Measurements from ENCODE around the gene KLHDC9.

Gene KLHDC9

DNA sequence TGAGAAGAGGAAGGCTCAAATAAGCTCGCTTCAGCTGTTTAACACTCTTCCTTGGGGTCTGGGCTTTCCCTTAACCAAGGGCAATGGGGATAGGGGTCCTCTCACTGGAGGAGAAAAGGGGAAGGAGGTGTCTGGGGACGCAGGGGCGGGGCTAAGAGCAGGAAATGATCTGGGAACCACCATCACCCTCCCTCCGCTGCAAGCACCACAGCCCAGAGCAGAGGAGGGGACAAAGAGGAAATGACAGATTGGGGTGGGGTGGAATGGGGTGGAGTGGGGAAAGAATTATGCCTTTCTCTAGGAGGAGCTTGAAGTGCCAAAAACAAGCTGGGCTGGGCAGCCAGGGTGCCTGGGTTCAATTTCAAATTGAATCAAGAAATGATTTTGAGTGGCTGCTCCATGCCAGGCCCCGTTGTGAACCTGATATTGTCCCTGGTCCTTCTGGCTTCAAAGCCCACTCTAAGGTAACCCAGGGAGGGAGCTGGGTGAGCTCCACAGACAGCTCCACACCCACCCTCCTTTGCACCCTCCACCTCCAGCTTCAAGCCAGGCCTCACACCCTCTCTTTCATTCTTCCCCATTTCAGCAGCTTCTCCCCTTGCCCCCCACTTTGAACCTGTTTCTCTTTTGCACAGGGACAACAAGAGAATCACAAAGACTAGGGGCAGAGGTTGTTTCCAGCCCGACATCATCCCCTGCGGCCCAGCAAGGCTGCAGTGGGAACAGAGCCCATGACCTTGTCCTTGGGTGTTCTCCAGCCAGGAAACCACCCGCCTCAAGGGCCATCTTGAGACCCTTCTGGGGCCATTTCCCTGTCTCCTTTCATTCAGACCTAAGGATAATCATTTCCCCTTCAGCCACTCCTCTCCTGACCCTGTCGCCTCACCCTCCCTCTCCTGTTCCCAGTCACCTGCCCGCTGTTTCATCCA, 29.6 kb upstream of the KLHDC9 start:
- Histone ChIP-seq H3K27me3 (ENCODE audit: control insufficient read depth, insufficient read depth, low read length) (no peaks in the 10 kb centered on the region), H3K4me3 (ENCODE audit: low read length) (no peak overlapping the region), H3K9ac (ENCODE audit: low read depth, low read length) (no peak overlapping the region), H3K36me3 (ENCODE audit: insufficient read depth, low read length) (no peaks in the 10 kb centered on the region), H3K4me1 (ENCODE audit: control insufficient read depth, insufficient read depth, low read length) (no peaks in the 10 kb centered on the region), H3K4me2 (ENCODE audit: low read length) (no peak overlapping the region), H3K9me3 (replicated peaks; ENCODE audit: low read length) (no peaks in the 10 kb centered on the region)

DNA sequence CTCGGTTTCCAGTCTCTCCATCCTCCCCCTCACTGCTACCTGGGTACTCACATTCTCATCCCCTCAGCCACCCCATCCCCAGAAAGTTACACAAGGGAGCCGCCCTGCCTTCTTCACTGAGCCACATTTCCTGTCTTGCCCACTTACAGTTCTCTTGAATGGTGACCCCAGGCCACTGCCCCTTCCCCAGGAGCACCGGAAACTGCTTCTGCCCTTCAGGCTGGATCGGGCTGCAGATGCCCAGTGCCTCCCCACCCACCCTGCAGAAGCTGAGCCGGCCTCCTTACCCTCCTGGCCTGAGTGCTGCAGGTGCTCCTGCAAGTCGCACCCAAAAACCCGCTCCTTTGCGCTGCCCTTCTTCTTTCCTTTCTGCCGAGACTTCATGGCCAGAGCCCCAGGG, 28.9 kb upstream of the KLHDC9 start:
- H3K27me3 ChIP-seq (ENCODE audit: control insufficient read depth, insufficient read depth, low read length), result no peaks in the 10 kb centered on the region
- no peaks in the 10 kb centered on the region for H3K4me1 ChIP-seq (ENCODE audit: control insufficient read depth, insufficient read depth, low read length)
- no peak overlapping the region for H3K9ac ChIP-seq (ENCODE audit: low read depth, low read length)
- H3K36me3 ChIP-seq (ENCODE audit: insufficient read depth, low read length), result no peaks in the 10 kb centered on the region
- H3K4me2 ChIP-seq (ENCODE audit: low read length), result no peak overlapping the region
- no peak overlapping the region for H3K4me3 ChIP-seq (ENCODE audit: low read length)
- no peaks in the 10 kb centered on the region for H3K9me3 ChIP-seq (replicated peaks; ENCODE audit: low read length)

DNA sequence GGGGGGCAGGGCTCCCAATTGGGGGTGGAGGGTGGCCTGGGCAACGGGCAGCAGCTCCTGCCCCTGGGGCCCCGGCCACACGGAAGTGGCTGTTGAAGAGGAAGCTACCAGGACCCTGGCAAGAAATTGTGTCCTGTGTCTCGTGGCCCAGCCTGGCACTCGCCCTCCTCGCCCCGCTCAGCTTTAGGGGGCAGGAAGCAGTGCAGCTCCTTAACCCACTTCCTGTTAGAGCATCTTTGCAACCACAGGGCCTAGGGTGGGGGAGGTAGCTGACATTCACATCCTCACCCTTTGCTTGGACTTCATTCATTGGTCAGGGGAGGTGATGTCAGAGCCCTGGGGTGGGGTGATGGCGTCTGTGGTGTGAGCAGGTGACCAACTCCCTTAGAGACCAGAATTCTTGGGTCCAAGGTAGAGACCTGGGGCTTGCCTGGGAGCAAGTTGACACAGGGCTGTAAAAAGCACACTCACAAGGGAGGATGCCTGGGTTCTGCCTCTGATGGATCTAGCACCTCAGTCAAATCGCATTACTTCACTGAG, 28.4 kb upstream of the KLHDC9 start, which contains the start of gene ARHGAP30:
TSS of gene ARHGAP30 (minus strand) at position 161 of the 540 bp plus-strand sequence. CDS start 267 bp downstream, outside the sequence.
- Histone ChIP-seq H3K9ac (ENCODE audit: low read depth, low read length) (no peak within 1 kb of the TSS), H3K4me1 (ENCODE audit: control insufficient read depth, insufficient read depth, low read length) (no peaks in the 10 kb centered on the region), H3K4me3 (ENCODE audit: low read length) (no peak within 1 kb of the TSS), H3K36me3 (ENCODE audit: insufficient read depth, low read length) (no peaks in the 10 kb centered on the region), H3K4me2 (ENCODE audit: low read length) (no peak within 1 kb of the TSS), H3K9me3 (replicated peaks; ENCODE audit: low read length) (no peaks in the 10 kb centered on the region), H3K27me3 (ENCODE audit: control insufficient read depth, insufficient read depth, low read length) (no peaks in the 10 kb centered on the region)

- H3K4me1 ChIP-seq (ENCODE audit: control insufficient read depth, insufficient read depth, low read length), result no peaks in the 10 kb centered on the region
- H3K4me3 ChIP-seq (ENCODE audit: low read length), result no peak overlapping the region
- H3K4me2 ChIP-seq (ENCODE audit: low read length), result no peak overlapping the region
- H3K27me3 ChIP-seq (ENCODE audit: control insufficient read depth, insufficient read depth, low read length), result no peaks in the 10 kb centered on the region
- no peak overlapping the region for H3K9ac ChIP-seq (ENCODE audit: low read depth, low read length)
- H3K9me3 ChIP-seq (replicated peaks; ENCODE audit: low read length), result no peaks in the 10 kb centered on the region
- no peaks in the 10 kb centered on the region for H3K36me3 ChIP-seq (ENCODE audit: insufficient read depth, low read length)
Measured at GRCh38 chr1:161070761-161071160, 27.4 kb upstream of the KLHDC9 start.

DNA sequence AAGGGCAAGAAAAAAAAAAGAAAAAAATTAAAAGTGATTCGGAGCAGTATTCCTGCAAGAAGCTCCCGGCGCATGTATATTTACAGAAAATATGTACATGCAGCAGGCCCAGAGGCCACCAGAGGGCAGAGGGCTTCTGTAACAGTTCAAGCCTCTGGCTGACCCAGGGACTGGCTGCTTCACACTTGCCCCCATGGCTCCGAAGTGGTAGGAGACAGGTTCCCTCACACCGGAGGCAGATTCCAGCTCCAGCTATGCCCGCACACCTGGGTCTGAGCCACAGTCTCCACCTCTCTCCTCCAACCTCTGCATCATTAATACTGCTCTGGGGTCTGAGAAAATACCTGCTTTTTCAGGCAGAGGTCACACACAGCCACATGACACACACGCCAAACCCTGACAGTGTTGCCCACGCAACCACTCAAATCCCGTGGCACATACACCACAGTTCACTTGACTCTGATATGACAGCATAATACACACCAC, 26.2 kb upstream of the KLHDC9 start:
- H3K4me3 ChIP-seq (ENCODE audit: low read length), result no peak overlapping the region
- H3K4me1 ChIP-seq (ENCODE audit: control insufficient read depth, insufficient read depth, low read length), result no peaks in the 10 kb centered on the region
- no peak overlapping the region for H3K9ac ChIP-seq (ENCODE audit: low read depth, low read length)
- no peaks in the 10 kb centered on the region for H3K27me3 ChIP-seq (ENCODE audit: control insufficient read depth, insufficient read depth, low read length)
- H3K4me2 ChIP-seq (ENCODE audit: low read length), result no peak overlapping the region
- no peaks in the 10 kb centered on the region for H3K36me3 ChIP-seq (ENCODE audit: insufficient read depth, low read length)
- H3K9me3 ChIP-seq (replicated peaks; ENCODE audit: low read length), result no peaks in the 10 kb centered on the region

DNA sequence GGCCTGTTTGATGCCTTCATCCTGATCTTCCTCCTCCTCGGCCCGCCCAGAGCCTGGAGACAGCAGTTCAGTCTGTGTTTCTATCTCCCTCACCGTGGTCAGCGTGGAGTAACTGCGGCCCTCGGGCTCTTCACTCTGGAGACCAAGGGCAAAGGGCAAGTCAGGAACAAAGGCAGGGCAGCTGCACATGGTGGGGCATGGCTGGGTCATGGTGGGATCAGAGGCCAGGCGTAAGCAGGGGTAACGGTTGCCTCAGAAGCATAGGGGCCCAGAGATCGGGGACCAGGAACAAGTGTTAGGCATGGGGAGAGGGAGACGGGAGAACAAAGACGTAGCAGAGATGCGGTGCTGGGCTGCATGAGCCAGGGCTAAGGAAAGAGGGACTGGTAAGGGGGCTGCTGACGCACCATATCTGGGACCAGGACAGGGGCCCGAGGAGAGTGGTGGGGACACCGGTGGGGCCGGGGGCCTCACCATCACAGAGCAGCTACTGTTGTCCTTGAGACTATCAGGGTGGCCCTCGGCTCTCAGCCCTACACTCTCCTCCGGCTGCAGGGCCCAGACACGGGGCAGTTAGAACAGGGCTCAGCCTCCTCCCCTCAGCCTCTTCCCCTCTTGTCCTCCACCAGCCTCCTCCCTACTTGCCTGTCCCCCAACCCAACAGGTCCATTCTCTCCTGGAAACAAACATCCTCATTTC, 25.3 kb upstream of the KLHDC9 start:
- Histone ChIP-seq H3K4me2 (ENCODE audit: low read length) (no peak overlapping the region), H3K36me3 (ENCODE audit: insufficient read depth, low read length) (no peaks in the 10 kb centered on the region), H3K4me1 (ENCODE audit: control insufficient read depth, insufficient read depth, low read length) (no peaks in the 10 kb centered on the region), H3K9me3 (replicated peaks; ENCODE audit: low read length) (no peaks in the 10 kb centered on the region), H3K4me3 (ENCODE audit: low read length) (no peak overlapping the region), H3K27me3 (ENCODE audit: control insufficient read depth, insufficient read depth, low read length) (peaks cover 2% of the 10 kb centered on the region), H3K9ac (ENCODE audit: low read depth, low read length) (no peak overlapping the region)

DNA sequence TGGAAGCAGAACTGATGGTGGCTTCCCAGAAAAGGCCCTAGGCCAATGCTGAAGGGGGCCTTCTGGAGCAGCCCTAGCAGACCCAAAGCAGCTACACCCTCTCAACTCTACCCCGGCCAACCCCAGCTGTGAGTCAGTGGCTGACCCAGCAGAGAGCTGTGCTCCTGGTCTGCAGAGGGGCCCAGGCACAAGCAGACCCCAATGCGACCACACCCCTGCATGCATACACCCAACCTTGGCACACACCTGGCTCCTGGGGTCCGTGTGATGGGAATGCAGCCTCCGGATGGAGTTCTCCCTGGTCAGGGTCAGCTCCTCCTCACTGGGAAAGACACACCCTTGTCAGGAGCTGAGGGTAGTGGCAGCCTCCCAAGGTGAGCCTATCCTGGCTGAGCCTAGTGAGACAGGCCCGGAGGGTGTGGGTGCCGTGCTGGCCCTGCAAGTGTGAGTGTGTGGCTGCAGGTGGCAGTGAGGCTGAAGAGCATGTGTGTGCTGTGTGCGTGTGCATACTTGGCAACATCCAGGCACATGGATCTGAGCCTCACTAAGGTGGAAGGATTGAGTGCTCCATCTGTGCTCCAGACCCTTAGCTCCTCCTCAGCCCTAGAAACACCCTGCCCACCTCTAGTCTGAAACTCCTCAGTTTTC, 24.6 kb upstream of the KLHDC9 start:
- Histone ChIP-seq H3K4me3 (ENCODE audit: low read length) (no peak overlapping the region), H3K4me1 (ENCODE audit: control insufficient read depth, insufficient read depth, low read length) (no peaks in the 10 kb centered on the region), H3K4me2 (ENCODE audit: low read length) (no peak overlapping the region), H3K27me3 (ENCODE audit: control insufficient read depth, insufficient read depth, low read length) (peaks cover 2% of the 10 kb centered on the region), H3K9me3 (replicated peaks; ENCODE audit: low read length) (no peaks in the 10 kb centered on the region), H3K36me3 (ENCODE audit: insufficient read depth, low read length) (no peaks in the 10 kb centered on the region), H3K9ac (ENCODE audit: low read depth, low read length) (no peak overlapping the region)

DNA sequence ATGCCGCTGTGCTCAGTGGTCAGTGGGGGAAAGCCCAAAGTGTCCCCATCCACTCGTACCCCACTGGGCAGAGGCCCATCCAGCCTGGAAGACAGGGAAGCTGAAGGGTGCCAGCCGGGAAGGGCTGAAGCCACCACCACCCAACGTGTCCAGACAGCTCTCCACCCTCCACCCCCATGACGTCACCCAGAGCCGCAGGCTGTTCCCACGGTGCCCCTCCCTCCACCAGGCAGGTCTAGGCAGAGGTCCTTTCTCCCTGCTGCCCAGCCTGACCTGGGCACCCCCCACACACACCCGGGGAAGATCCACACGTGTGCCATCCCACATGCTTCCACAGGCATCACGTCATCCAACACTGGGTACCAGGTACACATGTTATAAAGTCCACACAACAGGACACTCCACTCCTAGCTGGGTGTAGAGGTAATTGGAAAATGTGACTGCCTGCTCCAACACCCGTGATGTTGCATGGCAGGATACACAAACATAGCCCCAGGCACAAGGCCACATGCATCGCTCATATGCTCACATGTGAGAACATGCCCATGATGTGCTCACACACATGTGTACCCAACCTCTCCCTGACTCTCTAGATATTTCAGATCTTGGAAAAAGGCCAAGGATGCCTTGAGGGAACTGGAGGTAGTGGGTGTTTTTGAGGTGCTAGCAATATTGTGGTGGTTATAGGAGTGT, 23.3 kb upstream of the KLHDC9 start:
- H3K4me1 ChIP-seq (ENCODE audit: control insufficient read depth, insufficient read depth, low read length), result no peaks in the 10 kb centered on the region
- H3K9me3 ChIP-seq (replicated peaks; ENCODE audit: low read length), result no peaks in the 10 kb centered on the region
- H3K4me2 ChIP-seq (ENCODE audit: low read length), result no peak overlapping the region
- H3K4me3 ChIP-seq (ENCODE audit: low read length), result no peak overlapping the region
- peaks cover 2% of the 10 kb centered on the region for H3K27me3 ChIP-seq (ENCODE audit: control insufficient read depth, insufficient read depth, low read length)
- no peaks in the 10 kb centered on the region for H3K36me3 ChIP-seq (ENCODE audit: insufficient read depth, low read length)
- H3K9ac ChIP-seq (ENCODE audit: low read depth, low read length), result no peak overlapping the region

GRCh38 chr1:161076410-161076809, 21.8 kb upstream of the KLHDC9 start:
- no peak overlapping the region for H3K4me2 ChIP-seq (ENCODE audit: low read length)
- no peak overlapping the region for H3K9ac ChIP-seq (ENCODE audit: low read depth, low read length)
- no peaks in the 10 kb centered on the region for H3K36me3 ChIP-seq (ENCODE audit: insufficient read depth, low read length)
- H3K4me1 ChIP-seq (ENCODE audit: control insufficient read depth, insufficient read depth, low read length), result peaks cover 12% of the 10 kb centered on the region
- peaks cover 2% of the 10 kb centered on the region for H3K27me3 ChIP-seq (ENCODE audit: control insufficient read depth, insufficient read depth, low read length)
- H3K4me3 ChIP-seq (ENCODE audit: low read length), result no peak overlapping the region
- no peaks in the 10 kb centered on the region for H3K9me3 ChIP-seq (replicated peaks; ENCODE audit: low read length)

GRCh38 chr1:161077426-161077825, 20.7 kb upstream of the KLHDC9 start:
- H3K9ac ChIP-seq (ENCODE audit: low read depth, low read length), result no peak overlapping the region
- H3K4me1 ChIP-seq (ENCODE audit: control insufficient read depth, insufficient read depth, low read length), result peaks cover 14% of the 10 kb centered on the region
- H3K36me3 ChIP-seq (ENCODE audit: insufficient read depth, low read length), result no peaks in the 10 kb centered on the region
- H3K27me3 ChIP-seq (ENCODE audit: control insufficient read depth, insufficient read depth, low read length), result peaks cover 2% of the 10 kb centered on the region
- H3K4me2 ChIP-seq (ENCODE audit: low read length), result no peak overlapping the region
- no peaks in the 10 kb centered on the region for H3K9me3 ChIP-seq (replicated peaks; ENCODE audit: low read length)
- H3K4me3 ChIP-seq (ENCODE audit: low read length), result no peak overlapping the region
